Sigmoid colon (tissue), 7 donors: ENCODE results near the gene SOS1. TPM values are rescaled to one million over a fixed set of nuclear protein-coding genes. Genes with fewer than 3 reads are reported as not detected.

Experiments
- DNase-seq: peaks from one replicate; pipeline ENCODE4 v3.0.0-alpha.2; 2019
- H3K27ac ChIP-seq, 4 donors: fragments of 200-600 bp; sonication (generic); one replicate each; pipeline ENCODE4 v1.5.1; 2016 to 2019; ENCODE audit warnings: mild to moderate bottlenecking in 1 of 4
- H3K27me3 ChIP-seq, 3 donors: fragments of 200-600 bp; sonication (generic); one replicate each; pipeline ENCODE4 v1.5.1; 2019; ENCODE audit warnings: mild to moderate bottlenecking in 1 of 3
- H3K36me3 ChIP-seq, 4 donors: fragments of 200-600 bp; sonication (generic); one replicate each; pipeline ENCODE4 v1.5.1; 2016 to 2019
- H3K4me1 ChIP-seq, 4 donors: fragments of 200-600 bp; sonication (generic); one replicate each; pipeline ENCODE4 v1.5.1; 2017 to 2019
- H3K4me3 ChIP-seq, 4 donors: fragments of 200-600 bp; sonication (generic); one replicate each; pipeline ENCODE4 v1.5.1; 2017 to 2019; ENCODE audit warnings: mild to moderate bottlenecking in 2 of 4, moderate library complexity in 1 of 4
- H3K9me3 ChIP-seq, 4 donors: fragments of 200-600 bp in 3 of 4; sonication (generic) in 3 of 4; one replicate each; pipeline versions ENCODE4 v1.5.1 to v1.6.1; 2013 to 2019
- EP300 ChIP-seq, 4 donors: sonication (generic); formaldehyde crosslinking; IDR thresholded peaks; one replicate each; pipeline ENCODE4 v1.6.1; 2017; ENCODE audit warnings: antibody characterized with exemption in 4 of 4
- POLR2A ChIP-seq, 2 donors: fragments of 450-650 bp; IDR thresholded peaks; one replicate each; pipeline ENCODE4 v1.6.1; 2016; ENCODE audit warnings: antibody characterized with exemption in 2 of 2, mild to moderate bottlenecking in 2 of 2, moderate library complexity in 2 of 2
- POLR2AphosphoS5 ChIP-seq, 4 donors: sonication (generic); formaldehyde crosslinking; IDR thresholded peaks; one replicate each; pipeline ENCODE4 v1.6.1; 2017; ENCODE audit warnings: antibody characterized with exemption in 4 of 4
- WGBS, 2 donors: extraction: QIAGEN DNeasy Blood & Tissue Kit; methylation state at CpG; one replicate each; pipeline ENCODE4 v1.1.7; 2013; 5-methylcytosine and 5-hydroxymethylcytosine counted together
- intact Hi-C: fragments of 100-400 bp; cut with DNase I; formaldehyde crosslinking; loops from one replicate; pipeline ENCODE4 v1.15.1; 2023
- polyA plus RNA-seq, 3 donors: library from polyadenylated mRNA; stranded (reverse); fragments of 200-250 nt; gene quantifications; one replicate each; pipeline ENCODE4 v1.2.3, GENCODE V29; 2013
- total RNA-seq, 4 donors: library from RNA; depleted of rRNA; stranded (reverse); fragments of >200 nt; gene quantifications; one replicate each; pipeline ENCODE4 v1.1.0, GENCODE V29; 2016
- TF ChIP-seq, protein P1 (sequence below), 4 experiments: fragments of 450-650 bp in 3 of 4; fragments of 200-600 bp in 1 of 4; IDR thresholded peaks; one replicate each; pipeline ENCODE4 v1.5.1; 2016 to 2019; ENCODE audit warnings: antibody characterized with exemption in 4 of 4, mild to moderate bottlenecking in 3 of 4, moderate library complexity in 2 of 4
- donor health status: healthy with polysubstance abuse.
- donor health status: Bipolar disorder and iron deficiency.
- donor health status: healthy.

SOS1 gene
- total and polyA plus RNA-seq, 7 donors, result 5.4 to 72.0 (median 30.8) TPM

DNA sequence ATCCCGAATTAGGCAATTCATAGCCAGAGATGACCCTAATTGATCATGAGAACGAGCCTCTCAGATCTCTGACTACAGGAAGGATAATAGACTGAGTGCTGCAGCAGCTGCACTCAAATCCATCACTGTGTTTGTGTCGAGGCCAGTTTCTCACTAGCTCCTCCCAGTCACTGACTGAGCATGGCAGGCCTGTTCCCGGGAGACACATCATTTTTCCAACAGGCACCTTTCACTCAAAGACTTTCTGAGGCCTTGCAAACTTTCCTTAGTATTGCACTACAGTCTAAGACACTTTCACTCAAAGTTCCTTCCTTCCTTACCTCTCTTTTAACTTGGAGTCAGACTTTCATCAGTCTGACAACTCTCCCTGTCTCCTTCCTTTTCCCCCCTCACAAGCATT lies 13.7 kb downstream of the SOS1 start:
- TF ChIP-seq POLR2AphosphoS5 (IDR thresholded peaks at IDR 0.05), result no peak
- TF ChIP-seq POLR2A (IDR thresholded peaks at IDR 0.05), result no peak
- TF ChIP-seq EP300 (IDR thresholded peaks at IDR 0.05), result no peak
- TF ChIP-seq, protein P1, sequence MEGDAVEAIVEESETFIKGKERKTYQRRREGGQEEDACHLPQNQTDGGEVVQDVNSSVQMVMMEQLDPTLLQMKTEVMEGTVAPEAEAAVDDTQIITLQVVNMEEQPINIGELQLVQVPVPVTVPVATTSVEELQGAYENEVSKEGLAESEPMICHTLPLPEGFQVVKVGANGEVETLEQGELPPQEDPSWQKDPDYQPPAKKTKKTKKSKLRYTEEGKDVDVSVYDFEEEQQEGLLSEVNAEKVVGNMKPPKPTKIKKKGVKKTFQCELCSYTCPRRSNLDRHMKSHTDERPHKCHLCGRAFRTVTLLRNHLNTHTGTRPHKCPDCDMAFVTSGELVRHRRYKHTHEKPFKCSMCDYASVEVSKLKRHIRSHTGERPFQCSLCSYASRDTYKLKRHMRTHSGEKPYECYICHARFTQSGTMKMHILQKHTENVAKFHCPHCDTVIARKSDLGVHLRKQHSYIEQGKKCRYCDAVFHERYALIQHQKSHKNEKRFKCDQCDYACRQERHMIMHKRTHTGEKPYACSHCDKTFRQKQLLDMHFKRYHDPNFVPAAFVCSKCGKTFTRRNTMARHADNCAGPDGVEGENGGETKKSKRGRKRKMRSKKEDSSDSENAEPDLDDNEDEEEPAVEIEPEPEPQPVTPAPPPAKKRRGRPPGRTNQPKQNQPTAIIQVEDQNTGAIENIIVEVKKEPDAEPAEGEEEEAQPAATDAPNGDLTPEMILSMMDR (IDR thresholded peaks at IDR 0.05), result no peak
- WGBS, 2 donors, result 58 to 66% methylated on average over 4 of the region's 4 CpGs
- no peaks in the 10 kb centered on the region for H3K36me3 ChIP-seq
- H3K27ac ChIP-seq, result no peak overlapping the region
- DNase-seq, result no peak
- peaks cover 0 to 43% (median 16%) of the 10 kb centered on the region in 4 donors for H3K4me1 ChIP-seq
- no peaks in the 10 kb centered on the region for H3K9me3 ChIP-seq
- H3K27me3 ChIP-seq, result no peaks in the 10 kb centered on the region
- no peak overlapping the region for H3K4me3 ChIP-seq
- intact Hi-C loops, result no loop called here

DNA sequence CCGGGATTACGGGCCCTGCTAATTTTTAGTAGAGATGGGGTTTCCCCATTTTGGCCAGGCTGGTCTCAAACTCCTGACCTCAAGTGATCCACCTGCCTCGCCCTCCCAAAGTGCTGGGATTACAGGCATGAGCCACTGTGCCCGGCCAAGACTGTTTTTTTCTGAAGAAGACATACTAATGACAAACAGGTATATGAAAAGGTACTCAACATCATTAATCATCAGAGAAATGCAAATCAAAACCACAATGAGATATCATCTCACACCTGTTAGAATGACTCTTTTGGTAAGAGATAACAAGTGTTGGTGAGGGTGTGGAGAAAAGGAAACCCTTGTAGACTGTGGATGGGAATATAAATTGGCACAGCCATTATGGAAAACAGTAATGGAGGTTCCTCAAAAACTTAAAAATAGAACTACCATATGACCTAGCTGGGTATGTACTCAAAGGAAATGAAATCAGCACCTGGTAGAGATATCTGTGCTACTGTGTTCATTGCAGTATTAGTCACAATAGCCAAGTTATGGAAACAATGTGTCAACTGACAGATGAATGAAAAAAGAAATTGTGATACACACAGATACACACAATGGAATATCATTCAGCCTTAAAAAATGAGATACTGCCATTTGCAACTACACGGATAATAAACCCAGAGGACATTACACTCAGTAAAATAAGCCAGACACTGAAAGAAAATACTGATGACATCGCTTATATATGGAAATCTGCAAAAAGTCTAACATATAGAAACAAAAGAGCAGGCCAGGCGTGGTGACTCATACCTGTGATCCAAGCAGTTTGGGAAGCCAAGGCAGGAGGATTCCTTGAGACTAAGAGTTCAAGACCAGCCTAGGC lies 20.8 kb downstream of the SOS1 start:
- no peak overlapping the region for H3K27ac ChIP-seq
- H3K4me3 ChIP-seq, result no peak overlapping the region
- DNase-seq, result no peak
- 87 to 91% methylated on average over 7 of the region's 7 CpGs for WGBS, 2 donors
- H3K27me3 ChIP-seq, result no peaks in the 10 kb centered on the region
- H3K4me1 ChIP-seq, result peaks cover 0 to 28% (median 15%) of the 10 kb centered on the region in 4 donors
- TF ChIP-seq EP300 (IDR thresholded peaks at IDR 0.05), result no peak
- TF ChIP-seq, protein P1 (IDR thresholded peaks at IDR 0.05), result no peak
- TF ChIP-seq POLR2A (IDR thresholded peaks at IDR 0.05), result no peak
- TF ChIP-seq POLR2AphosphoS5 (IDR thresholded peaks at IDR 0.05), result no peak
- intact Hi-C loops, result no loop called here
- no peaks in the 10 kb centered on the region for H3K36me3 ChIP-seq
- H3K9me3 ChIP-seq, result no peaks in the 10 kb centered on the region

DNA sequence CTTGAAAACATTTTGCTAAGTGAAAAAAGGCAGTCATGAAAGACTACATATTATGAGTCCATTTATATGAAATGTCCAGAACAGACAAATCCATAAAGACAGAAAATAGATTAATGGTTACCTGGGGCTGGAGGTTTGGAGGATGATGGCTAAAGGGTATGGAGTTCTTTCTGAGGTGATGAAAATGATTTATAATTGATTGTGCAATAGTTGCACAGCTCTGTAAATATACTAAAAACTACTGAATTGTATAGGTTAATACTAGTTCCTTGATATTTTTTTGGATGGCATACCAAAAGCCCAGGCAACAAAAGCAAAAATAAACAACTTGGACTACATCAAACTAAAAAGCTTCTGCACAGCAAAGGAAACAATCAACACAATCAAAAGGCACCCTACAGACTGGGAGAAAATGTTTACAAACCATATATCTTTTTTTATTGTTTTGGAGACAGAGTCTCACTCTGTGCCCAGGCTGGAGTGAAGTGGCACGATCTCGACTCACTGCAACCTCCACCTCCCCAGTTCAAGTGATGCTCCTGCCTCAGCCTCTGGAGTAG lies 21.5 kb downstream of the SOS1 start:
- Histone ChIP-seq H3K4me1 (peaks cover 0 to 32% (median 18%) of the 10 kb centered on the region in 4 donors), H3K9me3 (no peaks in the 10 kb centered on the region), H3K36me3 (no peaks in the 10 kb centered on the region), H3K4me3 (no peak overlapping the region), H3K27ac (no peak overlapping the region), H3K27me3 (no peaks in the 10 kb centered on the region)
- intact Hi-C loops, result no loop called here
- no peak for DNase-seq
- TF ChIP-seq, protein P1 (IDR thresholded peaks at IDR 0.05), result no peak
- TF ChIP-seq POLR2AphosphoS5 (IDR thresholded peaks at IDR 0.05) (no peak), EP300 (IDR thresholded peaks at IDR 0.05) (no peak), POLR2A (IDR thresholded peaks at IDR 0.05) (no peak)
- WGBS, 2 donors, result 19 to 73% methylated on average over 2 of the region's 2 CpGs

DNA sequence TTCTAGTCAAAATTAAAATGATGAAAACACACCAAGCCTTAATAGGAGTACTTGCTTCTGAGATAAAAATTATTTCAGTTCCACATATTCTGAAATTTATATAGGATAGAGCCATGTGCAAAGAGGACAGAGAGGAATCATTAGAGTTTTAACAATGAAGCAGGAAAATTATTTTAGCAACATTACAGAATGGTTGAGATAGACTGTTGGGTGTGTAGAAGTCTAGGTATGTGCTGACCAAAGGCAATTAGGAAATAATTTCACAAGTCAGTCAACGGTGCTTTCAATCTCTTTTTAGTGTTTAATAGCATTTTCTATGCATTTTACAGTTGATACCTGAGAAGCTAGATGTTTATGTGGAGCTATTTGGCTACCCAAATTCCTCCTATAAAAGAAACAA lies 25.2 kb downstream of the SOS1 start:
- Histone ChIP-seq H3K27ac (no peak overlapping the region), H3K4me3 (no peak overlapping the region), H3K27me3 (no peaks in the 10 kb centered on the region), H3K4me1 (peaks cover 0 to 32% (median 21%) of the 10 kb centered on the region in 4 donors), H3K9me3 (no peaks in the 10 kb centered on the region), H3K36me3 (no peaks in the 10 kb centered on the region)
- no peak for DNase-seq
- TF ChIP-seq, protein P1 (IDR thresholded peaks at IDR 0.05), result no peak
- TF ChIP-seq POLR2AphosphoS5 (IDR thresholded peaks at IDR 0.05), result no peak
- WGBS, 2 donors, result 35 to 57% methylated on average over 1 of the region's 1 CpG
- intact Hi-C loops, result no loop called here
